HEK293 (cell line): ENCODE data around the gene ZGPAT.

Experiments used
- FEZF1 ChIP-seq: fragments of 450-650 bp; formaldehyde crosslinking; IDR thresholded peaks from 2 replicates; pipeline ENCODE4 v1.5.1; 2016; ENCODE audit warnings: missing biosample characterization, missing genetic modification characterization
- GFI1B ChIP-seq: fragments of 450-650 bp; formaldehyde crosslinking; IDR thresholded peaks from 2 replicates; pipeline ENCODE4 v1.5.1; 2016; ENCODE audit warnings: missing biosample characterization, missing genetic modification characterization
- GLIS2 ChIP-seq: fragments of 450-650 bp; formaldehyde crosslinking; IDR thresholded peaks from 2 replicates; pipeline ENCODE4 v1.5.1; 2016; ENCODE audit warnings: missing biosample characterization, missing genetic modification characterization
- INSM2 ChIP-seq: fragments of 450-650 bp; formaldehyde crosslinking; IDR thresholded peaks from 2 replicates; pipeline ENCODE4 v1.5.1; 2016; ENCODE audit warnings: missing biosample characterization, missing genetic modification characterization
- PRDM10 ChIP-seq: fragments of 450-650 bp; formaldehyde crosslinking; IDR thresholded peaks from 2 replicates; pipeline ENCODE4 v1.5.1; 2016; ENCODE audit warnings: missing biosample characterization, missing genetic modification characterization
- REPIN1 ChIP-seq: fragments of 450-650 bp; formaldehyde crosslinking; IDR thresholded peaks from 2 replicates; pipeline ENCODE4 v1.5.1; 2017; ENCODE audit warnings: missing biosample characterization, missing genetic modification characterization, low read depth
- REST ChIP-seq: fragments of 450-650 bp; formaldehyde crosslinking; IDR thresholded peaks from 2 replicates; pipeline ENCODE4 v1.5.1; 2016; ENCODE audit warnings: missing biosample characterization, missing genetic modification characterization
- SCRT1 ChIP-seq: fragments of 450-650 bp; formaldehyde crosslinking; IDR thresholded peaks from 2 replicates; pipeline ENCODE4 v1.5.1; 2016; ENCODE audit warnings: missing biosample characterization, missing genetic modification characterization, borderline replicate concordance
- SETDB1 ChIP-seq: IDR thresholded peaks from one replicate; pipeline ENCODE4 v1.6.1; 2017; ENCODE audit warnings: mild to moderate bottlenecking, low read length, moderate library complexity, mixed read lengths; ENCODE audit not compliant: insufficient read length
- TCF7L2 ChIP-seq: IDR thresholded peaks from 2 replicates; pipeline ENCODE4 v1.6.1; 2011; ENCODE audit warnings: low read depth, mild to moderate bottlenecking, inconsistent platforms, low read length, moderate library complexity, borderline replicate concordance
- YY1 ChIP-seq: fragments of 450-650 bp; formaldehyde crosslinking; IDR thresholded peaks from 2 replicates; pipeline ENCODE4 v1.5.1; 2018; ENCODE audit warnings: missing biosample characterization, missing genetic modification characterization
- ZBTB26 ChIP-seq: fragments of 450-650 bp; formaldehyde crosslinking; optimal IDR thresholded peaks from 2 replicates; pipeline ENCODE3; 2016; ENCODE audit warnings: missing biosample characterization, mild to moderate bottlenecking, missing genetic modification characterization
- ZFP37 ChIP-seq: fragments of 450-650 bp; formaldehyde crosslinking; IDR thresholded peaks from 2 replicates; pipeline ENCODE4 v1.5.1; 2016; ENCODE audit warnings: missing biosample characterization, missing genetic modification characterization
- ZNF184 ChIP-seq: fragments of 450-650 bp; IDR thresholded peaks from 2 replicates; pipeline ENCODE4 v1.5.1; 2018; ENCODE audit warnings: missing biosample characterization, mild to moderate bottlenecking, missing genetic modification characterization
- ZNF248 ChIP-seq: fragments of 450-650 bp; formaldehyde crosslinking; IDR thresholded peaks from 2 replicates; pipeline ENCODE4 v1.5.1; 2017; ENCODE audit warnings: missing biosample characterization, missing genetic modification characterization
- ZNF350 ChIP-seq: fragments of 450-650 bp; formaldehyde crosslinking; IDR thresholded peaks from 2 replicates; pipeline ENCODE4 v1.5.0; 2017; ENCODE audit warnings: missing biosample characterization, mild to moderate bottlenecking, missing genetic modification characterization
- ZNF416 ChIP-seq: fragments of 450-650 bp; formaldehyde crosslinking; IDR thresholded peaks from 2 replicates; pipeline ENCODE4 v1.5.1; 2016; ENCODE audit warnings: missing biosample characterization, missing genetic modification characterization
- ZNF433 ChIP-seq: fragments of 450-650 bp; formaldehyde crosslinking; IDR thresholded peaks from 2 replicates; pipeline ENCODE4 v1.5.1; 2016; ENCODE audit warnings: missing biosample characterization, missing genetic modification characterization, low read depth
- ZNF473 ChIP-seq: fragments of 450-650 bp; formaldehyde crosslinking; IDR thresholded peaks from 2 replicates; pipeline ENCODE4 v1.5.1; 2017; ENCODE audit warnings: missing biosample characterization, missing genetic modification characterization
- ZNF513 ChIP-seq: fragments of 450-650 bp; IDR thresholded peaks from 2 replicates; pipeline ENCODE4 v1.5.1; 2018; ENCODE audit warnings: missing biosample characterization, missing genetic modification characterization
- ZNF624 ChIP-seq: fragments of 450-650 bp; formaldehyde crosslinking; IDR thresholded peaks from 2 replicates; pipeline ENCODE4 v1.5.1; 2017; ENCODE audit warnings: missing biosample characterization, missing genetic modification characterization
- ZNF692 ChIP-seq: fragments of 450-650 bp; formaldehyde crosslinking; IDR thresholded peaks from 2 replicates; pipeline ENCODE4 v1.5.1; 2016; ENCODE audit warnings: missing biosample characterization, missing genetic modification characterization
- ZNF707 ChIP-seq: fragments of 450-650 bp; formaldehyde crosslinking; IDR thresholded peaks from 2 replicates; pipeline ENCODE4 v1.5.1; 2016; ENCODE audit warnings: missing biosample characterization, missing genetic modification characterization
- ZNF747 ChIP-seq: fragments of 450-650 bp; formaldehyde crosslinking; IDR thresholded peaks from 2 replicates; pipeline ENCODE4 v1.5.1; 2016; ENCODE audit warnings: missing biosample characterization, missing genetic modification characterization
- ZNF837 ChIP-seq: fragments of 450-650 bp; formaldehyde crosslinking; IDR thresholded peaks from 2 replicates; pipeline ENCODE4 v1.5.1; 2016; ENCODE audit warnings: missing biosample characterization, missing genetic modification characterization

Gene ZGPAT

GRCh38 chr20:63706852-63707557 lies 834 bp upstream of the ZGPAT start (continued):
- no peak for TF ChIP-seq TCF7L2
- no peak for TF ChIP-seq ZNF707 (tag by site-specific recombination)
- TF ChIP-seq SETDB1, result no peak
- TF ChIP-seq REST (tag by site-specific recombination), result no peak
- TF ChIP-seq ZFP37 (tag by site-specific recombination), result no peak
- TF ChIP-seq REPIN1 (tag by site-specific recombination), result no peak
- TF ChIP-seq ZNF747 (tag by site-specific recombination), result no peak
- no peak for TF ChIP-seq PRDM10 (tag by site-specific recombination)
- TF ChIP-seq ZNF184 (tag by site-specific recombination), result no peak
- TF ChIP-seq ZNF473 (tag by site-specific recombination), result no peak
- TF ChIP-seq ZNF837 (tag by site-specific recombination), result no peak
- no peak for TF ChIP-seq ZNF350 (tag by site-specific recombination)
- TF ChIP-seq GLIS2 (tag by site-specific recombination), result peak; percentile 24; the same call in 1 of the 2 replicates
- no peak for TF ChIP-seq ZNF624 (tag by site-specific recombination)
- no peak for TF ChIP-seq GFI1B (tag by site-specific recombination)
- no peak for TF ChIP-seq SCRT1 (tag by site-specific recombination)
- TF ChIP-seq ZNF692 (tag by site-specific recombination), result no peak
- TF ChIP-seq FEZF1 (tag by site-specific recombination), result no peak
- peak; percentile 98 for TF ChIP-seq ZBTB26 (tag by site-specific recombination)
- TF ChIP-seq ZNF513, result no peak
- no peak for TF ChIP-seq YY1
- TF ChIP-seq INSM2 (tag by site-specific recombination), result no peak
- TF ChIP-seq ZNF248 (tag by site-specific recombination), result no peak
- TF ChIP-seq ZNF433 (tag by site-specific recombination), result no peak
- no peak for TF ChIP-seq ZNF416 (tag by site-specific recombination)
